GM19452 (cell line): ENCODE measurements around the gene LIMD2.

Experiments
- ATAC-seq: cut with Tn5 transposase; IDR thresholded peaks from one replicate; pipeline ENCODE4 v1.9.1; 2021; ENCODE audit not compliant: unreplicated experiment

Gene LIMD2

DNA sequence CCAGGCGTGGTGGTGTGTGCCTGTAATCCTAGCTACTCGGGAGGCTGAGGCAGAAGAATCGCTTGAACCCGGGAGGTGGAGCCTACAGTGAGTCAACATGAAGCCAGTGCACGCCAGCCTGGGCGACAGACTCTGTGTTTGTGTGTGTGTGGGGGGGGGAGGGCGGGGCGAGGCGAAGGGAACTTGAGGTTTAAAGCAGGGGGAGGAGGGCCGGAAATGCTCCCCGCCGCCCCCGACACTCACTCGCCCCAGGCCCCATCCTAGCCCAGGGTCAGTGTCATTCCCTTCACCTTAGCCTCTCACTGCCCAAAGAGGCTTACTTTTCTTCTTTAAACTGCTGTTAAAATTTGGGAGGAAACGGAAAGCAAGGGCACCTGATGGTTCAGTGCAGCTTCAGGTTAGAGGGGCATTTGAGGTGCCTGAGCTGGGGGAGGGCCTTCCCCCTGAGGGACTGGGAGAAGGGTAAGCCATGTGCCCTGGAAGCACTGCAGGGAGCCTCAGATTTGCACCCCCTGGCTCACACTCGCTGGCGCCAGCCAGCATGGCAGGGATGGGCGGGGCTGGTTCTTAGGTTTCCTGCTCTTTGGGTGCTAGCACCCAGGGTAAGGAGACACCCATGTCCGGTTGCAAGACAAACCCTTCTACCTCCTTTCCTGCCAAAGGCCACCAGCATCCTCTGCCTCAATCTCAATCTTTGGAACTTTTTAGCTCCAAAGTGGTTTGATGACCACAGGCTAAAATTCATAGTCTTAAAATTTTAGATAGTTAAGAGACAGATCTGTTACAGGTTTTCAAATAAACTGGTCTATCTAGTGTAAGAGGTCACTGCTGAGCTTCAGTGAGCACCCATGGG, 2.2 kb upstream of the LIMD2 start:
- ATAC-seq, result no peak

DNA sequence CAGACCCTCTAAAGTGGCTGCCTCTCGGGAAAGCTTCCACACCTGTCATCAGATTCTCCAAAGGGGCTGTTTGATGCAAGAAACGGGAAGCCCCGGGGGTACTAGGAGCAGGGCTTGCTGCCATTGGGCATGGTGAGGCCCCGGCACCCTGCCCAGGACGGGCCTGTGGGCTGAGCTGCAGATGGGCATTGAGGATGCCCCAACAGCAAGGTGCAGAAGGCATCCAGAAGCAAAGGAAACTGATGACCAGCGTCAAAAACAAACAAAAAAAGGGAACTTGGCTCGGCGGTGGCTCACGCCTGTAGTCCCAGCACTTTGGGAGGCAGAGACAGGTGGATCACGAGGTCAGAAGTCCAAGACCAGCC, 1.5 kb upstream of the LIMD2 start:
- ATAC-seq, result no peak

DNA sequence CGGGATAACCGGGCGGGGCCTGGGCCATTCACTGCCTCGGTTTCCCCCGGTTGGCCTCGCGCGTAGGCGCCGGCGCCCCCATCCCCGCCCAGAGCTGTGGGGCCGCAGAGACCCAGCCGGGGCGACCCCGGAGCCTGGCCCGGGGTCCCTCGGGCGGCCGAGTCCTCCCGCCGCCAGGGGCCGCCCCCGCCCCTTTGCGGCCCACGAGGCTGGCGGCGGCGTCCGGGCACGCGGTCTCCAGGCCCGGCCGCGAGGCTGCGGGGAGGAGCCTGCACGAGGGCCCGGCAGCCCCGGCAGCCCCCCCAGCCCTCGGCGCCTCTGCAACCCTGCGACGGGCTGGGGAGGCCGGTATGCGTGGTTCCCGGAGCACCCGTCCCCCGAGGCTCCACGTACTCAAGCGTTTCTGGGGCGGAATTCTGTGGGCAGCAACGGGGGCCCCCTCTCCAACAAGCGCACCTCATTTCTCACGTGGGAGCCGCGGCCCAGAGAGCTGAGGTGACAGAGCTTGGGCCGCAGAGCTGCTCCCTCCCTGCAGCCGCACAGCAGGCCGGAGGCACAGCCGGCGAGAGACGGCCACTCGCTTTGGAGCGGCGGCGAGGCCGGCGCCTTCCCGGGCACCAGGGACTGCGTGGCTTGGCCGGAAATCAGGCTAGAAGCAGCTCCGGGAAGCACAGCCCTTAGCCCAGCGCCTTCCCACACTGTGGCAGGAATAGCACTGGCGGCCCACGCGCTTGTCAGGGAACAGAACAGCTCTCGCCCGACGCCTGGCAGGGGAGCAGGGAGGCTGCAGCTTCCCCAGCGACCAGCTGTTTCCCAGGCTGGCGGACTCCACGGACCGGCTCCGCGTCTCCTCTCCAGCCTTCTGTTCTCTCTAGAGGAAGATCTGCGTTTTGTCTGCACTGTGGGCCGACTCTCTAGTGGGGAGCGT, 867 bp upstream of the LIMD2 start:
- ATAC-seq, result no peak

GRCh38 chr17:63698886-63699637, 863 bp downstream of the LIMD2 start:
- no peak for ATAC-seq

- ATAC-seq, result no peak
These were observed 1.5 kb downstream of the LIMD2 start for GRCh38 chr17:63698381-63698885.

- ATAC-seq, result peak; percentile 30
These were observed 2.3 kb downstream of the LIMD2 start for GRCh38 chr17:63697341-63698286.

- no peak for ATAC-seq
These were observed 3.5 kb downstream of the LIMD2 start for GRCh38 chr17:63696381-63696961.

GRCh38 chr17:63695889-63696288, 4.0 kb downstream of the LIMD2 start:
- no peak for ATAC-seq

GRCh38 chr17:63694950-63695773, 4.8 kb downstream of the LIMD2 start:
- ATAC-seq, result no peak

GRCh38 chr17:63694229-63694949, 5.5 kb downstream of the LIMD2 start:
- no peak for ATAC-seq

DNA sequence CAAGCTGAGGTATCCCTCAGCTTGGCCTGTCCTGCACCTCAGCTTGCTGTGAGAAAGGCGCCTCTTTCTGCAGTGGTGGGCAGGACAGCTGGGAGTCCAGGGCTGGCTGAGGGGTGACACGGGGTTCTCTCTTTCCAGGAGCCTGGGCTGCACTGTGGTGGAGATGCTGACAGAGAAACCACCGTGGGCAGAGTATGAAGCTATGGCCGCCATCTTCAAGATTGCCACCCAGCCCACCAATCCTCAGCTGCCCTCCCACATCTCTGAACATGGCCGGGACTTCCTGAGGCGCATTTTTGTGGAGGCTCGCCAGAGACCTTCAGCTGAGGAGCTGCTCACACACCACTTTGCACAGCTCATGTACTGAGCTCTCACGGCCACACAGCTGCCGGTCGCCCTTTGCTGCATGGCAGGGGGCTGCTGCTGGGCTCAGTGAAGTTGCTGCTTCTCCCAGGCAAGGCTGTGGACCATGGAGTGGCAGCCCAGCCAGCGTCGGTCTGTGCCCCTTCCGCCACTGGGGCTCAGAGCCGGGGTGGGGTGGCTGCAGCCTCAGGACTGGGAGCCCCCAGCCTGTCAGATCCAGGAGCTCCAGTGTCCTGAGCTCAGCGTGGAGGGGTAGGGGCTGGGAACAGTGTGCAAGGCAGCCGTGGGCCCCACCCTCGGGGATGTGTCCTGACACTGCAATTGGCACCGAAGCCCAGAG, 6.4 kb downstream of the LIMD2 start:
- ATAC-seq, result no peak

DNA sequence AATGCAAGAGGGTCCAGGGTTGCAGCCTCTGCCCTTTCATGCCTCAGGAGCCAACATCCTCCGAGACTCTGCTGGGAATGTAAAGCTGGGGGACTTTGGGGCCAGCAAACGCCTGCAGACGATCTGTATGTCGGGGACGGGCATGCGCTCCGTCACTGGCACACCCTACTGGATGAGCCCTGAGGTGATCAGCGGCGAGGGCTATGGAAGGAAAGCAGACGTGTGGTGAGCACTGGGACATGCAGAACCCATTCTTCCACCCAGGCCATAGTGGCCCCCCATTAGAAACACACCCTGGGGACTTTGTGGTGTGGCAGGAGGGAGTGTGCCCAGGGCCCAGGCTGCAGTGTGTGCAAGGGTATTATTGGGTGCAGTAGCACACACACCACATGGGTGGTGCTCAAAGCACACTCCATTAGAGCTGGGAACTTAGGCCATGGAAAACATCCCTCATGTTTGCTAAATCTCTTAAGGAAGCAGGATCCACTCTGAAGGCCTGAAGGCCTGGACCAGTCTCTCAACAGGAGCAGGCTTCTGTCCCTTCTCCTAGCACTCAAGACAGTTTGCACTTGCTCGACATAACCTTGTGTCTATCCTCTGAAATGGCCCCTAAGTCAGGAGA, 7.6 kb downstream of the LIMD2 start:
- no peak for ATAC-seq

GRCh38 chr17:63689479-63689878, 10.4 kb downstream of the LIMD2 start:
- ATAC-seq, result no peak

DNA sequence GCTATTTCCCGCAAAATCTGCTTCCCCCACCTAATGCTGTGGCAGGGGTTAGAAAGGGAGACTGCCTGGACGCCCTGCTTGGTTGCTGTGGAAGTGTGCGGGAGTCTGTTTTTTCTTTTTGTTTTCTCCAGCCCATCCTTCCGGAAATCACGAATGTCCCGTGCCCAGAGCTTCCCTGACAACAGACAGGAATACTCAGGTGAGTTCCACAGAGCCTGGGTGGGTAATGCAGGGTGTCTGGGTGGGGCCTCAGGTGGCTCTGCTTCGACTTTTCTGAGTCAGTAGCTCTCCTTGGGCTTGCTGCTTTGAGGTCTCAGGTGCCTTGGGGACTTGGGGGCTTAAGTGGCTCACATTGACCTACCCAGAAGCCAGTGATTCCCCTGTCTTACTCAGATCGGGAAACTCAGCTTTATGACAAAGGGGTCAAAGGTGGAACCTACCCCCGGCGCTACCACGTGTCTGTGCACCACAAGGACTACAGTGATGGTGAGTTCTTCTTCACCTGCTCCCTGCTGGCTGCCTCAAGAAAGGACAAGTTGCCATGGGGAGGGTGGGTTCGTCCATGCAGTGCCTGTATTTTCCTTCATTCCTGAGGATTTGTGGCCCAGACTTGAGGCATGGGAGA, 11.4 kb downstream of the LIMD2 start:
- no peak for ATAC-seq

- ATAC-seq, result no peak
These were observed 13.7 kb downstream of the LIMD2 start for GRCh38 chr17:63686138-63686685.

DNA sequence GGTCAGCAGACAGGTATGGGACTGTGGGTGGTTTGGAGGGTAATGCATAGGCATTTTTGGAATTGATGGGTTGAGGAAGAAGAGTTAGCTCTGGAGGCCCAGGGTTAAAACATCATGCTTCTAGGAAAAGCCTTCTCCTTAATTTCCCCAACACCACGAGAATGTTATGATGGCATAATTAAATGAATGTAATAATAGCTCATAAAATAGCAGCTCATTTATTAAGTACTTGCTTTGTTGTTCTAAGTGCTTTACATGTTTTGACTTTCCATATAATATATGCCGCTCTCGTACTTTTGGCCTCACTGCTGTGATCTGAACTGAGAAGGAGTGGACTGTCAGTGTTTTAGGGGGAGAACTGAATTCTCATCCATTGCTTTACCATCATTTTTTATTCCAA, 14.3 kb downstream of the LIMD2 start:
- no peak for ATAC-seq
